ENCODE data around the gene C19orf44. TPM values are rescaled to one million over a fixed set of nuclear protein-coding genes. Genes with fewer than 3 reads are reported as not detected.
"Not testable (repeated sequence)": the region's sequence is repeated elsewhere in the genome, so short reads cannot be mapped to it uniquely, and the experiment has no call there.

Gene C19orf44
- total and polyA plus RNA-seq, 9 donors, result 2.8 to 9.3 (median 8.1) TPM

DNA sequence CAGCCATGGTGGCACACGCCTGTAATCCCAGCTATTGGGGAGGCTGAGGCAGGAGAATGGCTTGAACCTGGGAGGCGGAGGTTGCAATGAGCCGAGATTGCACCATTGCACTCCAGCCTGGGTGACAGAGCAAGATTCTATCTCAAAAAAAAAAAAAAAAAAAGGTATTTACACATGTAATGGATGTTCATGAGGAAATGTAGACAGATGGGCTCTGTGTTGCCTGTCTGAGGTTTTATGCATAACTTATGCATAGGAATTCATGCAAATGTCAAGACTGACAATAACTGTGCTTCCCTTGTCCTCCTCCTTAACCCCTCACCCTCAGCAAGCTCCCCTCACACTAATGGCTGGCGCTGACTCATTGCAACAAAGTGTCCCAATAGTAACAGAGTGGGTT lies 9.7 kb upstream of the C19orf44 start:
- H3K4me1 ChIP-seq (ENCODE audit: control insufficient read depth, insufficient read depth, low read length); H3K27me3 ChIP-seq (ENCODE audit: control insufficient read depth, insufficient read depth, low read length); H3K27ac ChIP-seq (ENCODE audit: low read length); H3K36me3 ChIP-seq (ENCODE audit: control insufficient read depth, insufficient read depth, low read length); H3K9me3 ChIP-seq (replicated peaks; ENCODE audit: control insufficient read depth, low read depth, low read length); DNase-seq; H3K4me3 ChIP-seq (ENCODE audit: low read length): not testable (repeated sequence)
- WGBS (ENCODE audit: insufficient coverage), result no CpG with 5 or more reads among the region's 4 CpGs

DNA sequence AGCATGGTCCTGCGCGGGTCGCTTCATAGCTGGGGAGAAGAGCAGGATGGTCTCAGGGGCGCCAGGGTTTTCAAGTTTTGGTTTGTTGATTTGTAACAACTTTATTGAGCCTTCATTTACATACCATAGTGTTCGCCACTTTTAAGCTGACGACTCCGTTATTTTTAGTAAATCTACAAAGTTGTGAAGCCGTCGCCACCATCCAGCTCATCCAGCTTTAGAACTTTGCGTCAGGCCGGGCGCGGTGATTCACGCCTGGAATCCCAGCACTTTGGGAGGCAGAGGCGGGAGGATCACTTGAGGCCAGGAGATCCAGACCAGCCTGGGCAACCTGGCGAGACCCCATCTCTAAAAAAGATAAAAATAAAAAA lies 404 bp downstream of the C19orf44 start:
- H3K27me3 ChIP-seq (ENCODE audit: control insufficient read depth, insufficient read depth, low read length), result no peaks in the 10 kb centered on the region

DNA sequence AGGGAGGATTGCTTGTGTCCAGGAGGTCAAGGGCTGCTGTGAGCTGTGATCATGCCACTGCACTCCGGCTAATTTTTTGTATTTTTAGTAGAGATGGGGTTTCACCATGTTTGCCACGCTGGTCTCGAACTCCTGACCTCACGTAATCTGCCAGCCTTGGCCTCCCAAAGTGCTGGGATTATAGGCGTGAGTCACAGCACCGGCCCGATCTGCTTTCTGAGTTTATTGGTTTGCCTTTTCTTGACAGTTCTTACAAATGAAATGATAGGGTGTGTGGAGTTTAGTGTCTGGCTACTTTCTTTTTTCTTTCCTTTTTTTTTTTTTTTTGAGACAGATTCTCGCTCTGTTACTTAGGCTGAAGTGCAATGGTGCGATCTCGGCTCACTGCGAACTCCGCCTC lies 848 bp downstream of the C19orf44 start:
- 100% methylated on average over 2 of the region's 12 CpGs for WGBS (ENCODE audit: insufficient coverage)
- H3K4me3 ChIP-seq (ENCODE audit: low read length), result peak overlapping the region; percentile 80
- no peak for DNase-seq
- H3K27ac ChIP-seq (ENCODE audit: low read length), result peak overlapping the region; percentile 59
- H3K4me1 ChIP-seq (ENCODE audit: control insufficient read depth, insufficient read depth, low read length), result peaks cover 10% of the 10 kb centered on the region
- no peaks in the 10 kb centered on the region for H3K27me3 ChIP-seq (ENCODE audit: control insufficient read depth, insufficient read depth, low read length)
- H3K9me3 ChIP-seq (replicated peaks; ENCODE audit: control insufficient read depth, low read depth, low read length), result no peaks in the 10 kb centered on the region
- H3K36me3 ChIP-seq (ENCODE audit: control insufficient read depth, insufficient read depth, low read length), result peaks cover 4% of the 10 kb centered on the region

More for the DNA sequence above, 404 bp downstream of the C19orf44 start:
- peaks cover 10% of the 10 kb centered on the region for H3K4me1 ChIP-seq (ENCODE audit: control insufficient read depth, insufficient read depth, low read length)
- no peaks in the 10 kb centered on the region for H3K9me3 ChIP-seq (replicated peaks; ENCODE audit: control insufficient read depth, low read depth, low read length)
- DNase-seq, result peak; percentile 53
- WGBS (ENCODE audit: insufficient coverage), result 26% methylated on average over 7 of the region's 16 CpGs
- H3K36me3 ChIP-seq (ENCODE audit: control insufficient read depth, insufficient read depth, low read length), result peaks cover 4% of the 10 kb centered on the region
- peak overlapping the region; percentile 80 for H3K4me3 ChIP-seq (ENCODE audit: low read length)
- H3K27ac ChIP-seq (ENCODE audit: low read length), result peak overlapping the region; percentile 59

DNA sequence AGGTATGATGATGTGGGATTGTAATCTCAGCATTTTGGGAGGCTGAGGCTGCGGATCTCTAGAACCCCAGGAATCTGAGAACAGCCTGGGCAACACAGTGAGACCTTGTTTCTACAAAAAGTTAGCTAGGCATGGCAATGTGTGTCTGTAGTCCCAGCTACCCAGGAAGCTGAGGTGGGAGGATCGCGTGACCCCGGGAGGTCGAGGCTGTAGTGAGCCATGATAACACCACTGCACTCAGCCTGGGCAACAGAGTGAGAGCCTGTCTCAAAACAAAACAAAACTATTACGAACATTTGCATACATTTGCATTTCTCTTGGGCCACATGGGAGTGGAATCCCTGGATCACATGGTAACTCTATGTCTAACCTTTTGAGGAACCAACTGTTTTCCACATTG lies 1.6 kb downstream of the C19orf44 start:
- Histone ChIP-seq H3K36me3 (ENCODE audit: control insufficient read depth, insufficient read depth, low read length) (peaks cover 6% of the 10 kb centered on the region), H3K27me3 (ENCODE audit: control insufficient read depth, insufficient read depth, low read length) (no peaks in the 10 kb centered on the region), H3K4me3 (ENCODE audit: low read length) (no peak overlapping the region), H3K4me1 (ENCODE audit: control insufficient read depth, insufficient read depth, low read length) (peaks cover 10% of the 10 kb centered on the region), H3K27ac (ENCODE audit: low read length) (no peak overlapping the region), H3K9me3 (replicated peaks; ENCODE audit: control insufficient read depth, low read depth, low read length) (no peaks in the 10 kb centered on the region)
- 96% methylated on average over 5 of the region's 6 CpGs for WGBS (ENCODE audit: insufficient coverage)
- DNase-seq, result no peak

DNA sequence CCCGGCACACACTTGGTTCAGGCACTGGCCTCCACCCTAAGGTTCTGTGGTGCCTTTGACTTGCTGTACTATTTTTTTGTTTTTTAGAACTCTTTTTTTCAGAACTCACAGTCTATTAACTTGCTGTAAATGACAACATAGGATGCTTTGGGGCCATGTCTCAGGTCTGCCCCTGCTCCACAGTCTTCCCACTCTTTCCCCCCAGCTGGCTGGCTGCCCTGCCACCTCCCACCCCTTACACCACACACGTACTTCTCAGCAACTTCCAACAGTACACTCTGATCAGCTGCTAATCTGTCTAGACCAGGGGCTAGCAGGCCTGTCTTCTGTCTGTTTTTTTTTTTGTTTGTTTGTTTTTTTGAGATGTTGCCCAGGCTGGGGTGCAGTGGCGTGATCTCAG lies 8.1 kb downstream of the C19orf44 start:
- Histone ChIP-seq H3K36me3 (ENCODE audit: control insufficient read depth, insufficient read depth, low read length) (peaks cover 29% of the 10 kb centered on the region), H3K4me1 (ENCODE audit: control insufficient read depth, insufficient read depth, low read length) (peaks cover under 1% of the 10 kb centered on the region), H3K9me3 (replicated peaks; ENCODE audit: control insufficient read depth, low read depth, low read length) (no peaks in the 10 kb centered on the region), H3K27me3 (ENCODE audit: control insufficient read depth, insufficient read depth, low read length) (no peaks in the 10 kb centered on the region), H3K27ac (ENCODE audit: low read length) (no peak overlapping the region), H3K4me3 (ENCODE audit: low read length) (no peak overlapping the region)
- DNase-seq, result no peak
- WGBS (ENCODE audit: insufficient coverage), result 100% methylated on average over 1 of the region's 3 CpGs

DNA sequence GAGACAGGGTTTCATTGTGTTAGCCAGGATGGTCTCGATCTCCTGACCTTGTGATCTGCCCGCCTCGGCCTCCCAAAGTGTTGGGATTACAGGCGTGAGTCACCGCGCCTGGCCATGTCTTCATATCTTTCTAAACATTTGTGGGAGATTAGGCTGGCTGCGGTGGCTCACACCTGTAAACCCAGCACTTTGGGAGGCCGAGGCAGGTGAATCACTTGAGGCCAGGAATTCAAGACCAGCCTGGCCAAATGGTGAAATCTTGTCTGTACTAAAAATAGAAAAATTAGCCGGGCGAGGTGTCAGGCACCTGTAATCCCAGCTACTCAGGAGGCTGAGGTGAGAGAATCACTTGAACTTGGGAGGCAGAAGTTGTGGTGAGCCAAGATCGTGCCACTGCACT lies 10.0 kb downstream of the C19orf44 start:
- WGBS (ENCODE audit: insufficient coverage), result 93% methylated on average over 7 of the region's 11 CpGs
- H3K4me1 ChIP-seq (ENCODE audit: control insufficient read depth, insufficient read depth, low read length); H3K27me3 ChIP-seq (ENCODE audit: control insufficient read depth, insufficient read depth, low read length); H3K27ac ChIP-seq (ENCODE audit: low read length); DNase-seq; H3K4me3 ChIP-seq (ENCODE audit: low read length); H3K9me3 ChIP-seq (replicated peaks; ENCODE audit: control insufficient read depth, low read depth, low read length): not testable (repeated sequence)
- H3K36me3 ChIP-seq (ENCODE audit: control insufficient read depth, insufficient read depth, low read length), result peaks cover 32% of the 10 kb centered on the region

DNA sequence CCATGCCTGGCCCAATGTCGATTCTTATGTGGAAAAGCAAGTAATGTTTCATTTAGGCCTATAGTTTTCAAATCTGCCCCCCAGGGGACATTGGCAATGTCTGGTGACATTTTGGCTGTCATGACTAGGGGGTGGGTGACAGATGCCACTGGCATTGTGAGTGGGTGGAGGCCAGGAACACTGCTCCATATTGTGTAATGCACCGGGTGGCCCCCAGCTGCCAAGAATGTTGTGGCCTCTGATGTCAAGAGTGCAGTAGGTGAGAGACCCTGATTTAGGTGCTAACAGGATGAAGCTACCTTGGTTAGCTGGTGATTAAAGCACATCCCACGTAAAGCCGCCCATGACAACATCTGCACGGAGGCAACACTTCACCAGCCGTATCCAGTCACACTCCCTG lies 10.8 kb downstream of the C19orf44 start:
- 88% methylated on average over 3 of the region's 6 CpGs for WGBS (ENCODE audit: insufficient coverage)
- peaks cover 31% of the 10 kb centered on the region for H3K36me3 ChIP-seq (ENCODE audit: control insufficient read depth, insufficient read depth, low read length)

DNA sequence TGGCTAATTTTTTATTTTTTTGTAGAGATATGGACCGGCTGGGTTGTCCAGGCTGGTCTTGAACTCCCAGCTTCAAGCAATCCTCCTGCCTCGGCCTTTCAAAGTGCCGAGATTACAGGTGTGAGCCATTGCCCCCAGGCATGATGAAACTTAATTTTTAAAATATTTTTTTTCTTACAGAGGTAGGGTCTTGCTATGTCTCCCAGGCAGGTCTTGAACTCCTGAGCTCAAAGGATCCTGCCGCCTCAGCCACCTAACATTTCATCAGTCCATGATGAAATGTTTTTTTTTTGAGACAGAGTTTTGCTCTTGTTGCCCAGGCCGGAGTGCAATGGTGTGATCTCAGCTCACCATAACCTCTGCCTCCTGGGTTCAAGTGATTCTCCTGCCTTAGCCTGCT lies 12.4 kb downstream of the C19orf44 start:
- no CpG with 5 or more reads among the region's 5 CpGs for WGBS (ENCODE audit: insufficient coverage)
- Histone ChIP-seq H3K36me3 (ENCODE audit: control insufficient read depth, insufficient read depth, low read length) (peaks cover 34% of the 10 kb centered on the region), H3K27me3 (ENCODE audit: control insufficient read depth, insufficient read depth, low read length) (no peaks in the 10 kb centered on the region), H3K4me1 (ENCODE audit: control insufficient read depth, insufficient read depth, low read length) (peaks cover 4% of the 10 kb centered on the region), H3K4me3 (ENCODE audit: low read length) (no peak overlapping the region), H3K9me3 (replicated peaks; ENCODE audit: control insufficient read depth, low read depth, low read length) (no peaks in the 10 kb centered on the region), H3K27ac (ENCODE audit: low read length) (no peak overlapping the region)
- DNase-seq, result no peak

More for the DNA sequence above, 10.8 kb downstream of the C19orf44 start:
- no peaks in the 10 kb centered on the region for H3K9me3 ChIP-seq (replicated peaks; ENCODE audit: control insufficient read depth, low read depth, low read length)
- DNase-seq, result no peak
- no peak overlapping the region for H3K4me3 ChIP-seq (ENCODE audit: low read length)
- no peak overlapping the region for H3K27ac ChIP-seq (ENCODE audit: low read length)
- H3K4me1 ChIP-seq (ENCODE audit: control insufficient read depth, insufficient read depth, low read length), result peaks cover 4% of the 10 kb centered on the region
- H3K27me3 ChIP-seq (ENCODE audit: control insufficient read depth, insufficient read depth, low read length), result no peaks in the 10 kb centered on the region

DNA sequence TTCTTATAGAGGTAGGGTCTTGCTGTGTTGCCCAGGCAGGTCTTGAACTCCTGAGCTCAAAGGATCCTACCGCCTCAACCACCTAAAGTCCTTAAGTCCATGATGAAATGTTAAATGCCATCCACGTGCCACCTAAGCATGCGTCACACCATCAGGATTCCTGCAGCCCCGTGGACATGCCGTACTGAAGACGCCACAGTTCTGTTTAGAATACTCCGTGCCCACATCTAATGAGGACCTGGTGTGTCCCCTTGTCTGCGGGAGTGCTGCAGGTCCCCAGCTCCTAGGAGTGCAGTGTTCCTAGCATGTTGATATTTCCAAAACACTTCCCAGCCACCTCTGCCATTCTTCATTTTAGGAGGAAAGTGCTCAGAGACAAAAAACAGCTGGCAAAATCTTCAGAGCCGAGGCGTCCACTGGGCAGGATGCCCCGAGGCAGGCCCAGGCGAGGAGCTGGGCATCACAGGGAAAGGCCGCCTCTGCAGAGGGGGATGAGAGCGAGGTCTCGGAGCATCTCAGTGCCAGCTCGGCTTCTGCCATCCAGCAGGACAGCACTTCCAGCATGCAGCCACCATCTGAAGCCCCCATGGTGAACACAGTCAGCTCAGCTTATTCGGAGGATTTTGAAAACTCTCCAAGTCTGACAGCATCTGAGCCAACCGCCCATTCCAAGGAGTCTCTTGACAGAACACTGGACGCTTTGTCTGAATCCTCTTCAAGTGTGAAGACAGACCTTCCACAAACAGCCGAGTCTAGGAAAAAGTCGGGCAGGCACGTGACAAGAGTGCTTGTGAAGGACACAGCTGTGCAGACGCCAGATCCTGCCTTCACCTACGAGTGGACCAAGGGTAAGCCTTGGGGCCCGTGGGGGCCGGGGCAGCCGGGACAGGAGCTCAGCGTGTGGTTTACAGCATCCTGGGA lies 13.2 kb downstream of the C19orf44 start:
- 53% methylated on average over 27 of the region's 28 CpGs for WGBS (ENCODE audit: insufficient coverage)
- no peaks in the 10 kb centered on the region for H3K27me3 ChIP-seq (ENCODE audit: control insufficient read depth, insufficient read depth, low read length)
- H3K9me3 ChIP-seq (replicated peaks; ENCODE audit: control insufficient read depth, low read depth, low read length), result no peaks in the 10 kb centered on the region
- peak; percentile 85 for DNase-seq
- peaks cover 4% of the 10 kb centered on the region for H3K4me1 ChIP-seq (ENCODE audit: control insufficient read depth, insufficient read depth, low read length)
- H3K27ac ChIP-seq (ENCODE audit: low read length), result no peak overlapping the region
- H3K36me3 ChIP-seq (ENCODE audit: control insufficient read depth, insufficient read depth, low read length), result peaks cover 29% of the 10 kb centered on the region
- H3K4me3 ChIP-seq (ENCODE audit: low read length), result no peak overlapping the region

DNA sequence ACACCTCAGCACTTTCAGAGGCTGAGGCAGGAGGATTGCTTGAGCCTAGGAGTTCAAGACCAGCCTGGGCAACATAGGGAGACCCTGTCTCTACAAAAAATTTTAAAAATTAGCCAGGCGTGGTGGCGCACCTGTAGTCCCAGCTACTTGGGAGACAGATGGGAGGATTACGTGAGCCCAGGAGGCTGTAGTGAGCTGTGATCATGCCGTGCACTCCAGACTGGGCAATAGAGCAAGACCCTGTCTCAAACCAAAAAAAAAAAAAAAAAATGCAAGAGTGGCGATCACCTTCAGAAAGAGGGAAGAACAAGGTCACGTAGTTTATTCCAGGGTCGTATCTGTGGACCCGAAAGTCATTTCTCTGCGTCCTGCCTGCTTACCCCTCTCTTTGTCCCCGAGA lies 16.4 kb downstream of the C19orf44 start:
- WGBS (ENCODE audit: insufficient coverage), result 87% methylated on average over 6 of the region's 10 CpGs
- not testable (repeated sequence) for H3K27ac ChIP-seq (ENCODE audit: low read length); DNase-seq; H3K9me3 ChIP-seq (replicated peaks; ENCODE audit: control insufficient read depth, low read depth, low read length); H3K27me3 ChIP-seq (ENCODE audit: control insufficient read depth, insufficient read depth, low read length); H3K4me3 ChIP-seq (ENCODE audit: low read length); H3K4me1 ChIP-seq (ENCODE audit: control insufficient read depth, insufficient read depth, low read length)
- peaks cover 45% of the 10 kb centered on the region for H3K36me3 ChIP-seq (ENCODE audit: control insufficient read depth, insufficient read depth, low read length)

Measured in muscle of leg (tissue), 11 donors.